ENCODE data around the gene ATP23. TPM values are rescaled to one million over a fixed set of nuclear protein-coding genes. Genes with fewer than 3 reads are reported as not detected.

The ATP23 gene
- total and polyA plus RNA-seq, 10 of the 15 experiments (the other 5 are each of a cell fraction or from before 2014, with no cell fraction given): 1.6 to 28.1 (median 15.1) TPM

- ATAC-seq (no peak), FAIRE-seq (no peak), DNase-seq (ENCODE audit: low read depth, low spot score) (no peak)
- intact Hi-C loops (cut with micrococcal nuclease; ENCODE audit: unreplicated experiment): no loop called here
- no peaks in the 10 kb centered on the region for H3K36me3 ChIP-seq (ENCODE audit: control insufficient read depth in 2 of 2, insufficient read depth in 2 of 2, low read length in 1 of 2)
- CTCF ChIA-PET: no interaction called here
- H3K27ac ChIP-seq (ENCODE audit: control insufficient read depth, insufficient read depth): no peak overlapping the region
- no peak overlapping the region for H2AFZ ChIP-seq (ENCODE audit: control insufficient read depth, low read depth, low read length)
- no peak overlapping the region for H3K4me2 ChIP-seq (ENCODE audit: control insufficient read depth, insufficient read depth)
- no TSS peak for BruUV-seq (replicated peaks)
- RAD21 ChIA-PET (ENCODE audit: unreplicated experiment): no interaction called here
- no peak overlapping the region for H3K4me3 ChIP-seq
- H3K4me1 ChIP-seq (ENCODE audit: control insufficient read depth, insufficient read depth, low read length): no peaks in the 10 kb centered on the region
- no peak overlapping the region for H3K9ac ChIP-seq (ENCODE audit: control insufficient read depth, insufficient read depth, low read length)
- POLR2A ChIA-PET: no interaction called here
- H4K20me1 ChIP-seq (ENCODE audit: control insufficient read depth, insufficient read depth): no peaks in the 10 kb centered on the region
- H3K27me3 ChIP-seq (replicated peaks in 1 of 2; ENCODE audit: control insufficient read depth in 2 of 2, insufficient read depth in 2 of 2, low read length in 1 of 2): no peaks in the 10 kb centered on the region
- no peaks in the 10 kb centered on the region for H3K79me2 ChIP-seq (ENCODE audit: control insufficient read depth, insufficient read depth, low read length)
- in situ Hi-C loops (cut with MboI): no loop called here
- no peak for TF ChIP-seq POLR2AphosphoS5 (IDR thresholded peaks at IDR 0.05; ENCODE audit: low read length)
- TF ChIP-seq IRF3 (IDR thresholded peaks at IDR 0.05): no peak
- TF ChIP-seq ZZZ3 (IDR thresholded peaks at IDR 0.05; ENCODE audit: control insufficient read depth, insufficient read length, low read depth): no peak
- TF ChIP-seq GATAD2B (conservative IDR thresholded peaks at IDR 0.05; ENCODE audit: low read depth): no peak
- no peak for TF ChIP-seq SMARCA5 (IDR thresholded peaks at IDR 0.05)
- TF ChIP-seq KDM1A (IDR thresholded peaks at IDR 0.05; ENCODE audit: borderline replicate concordance): no peak
- no peak for TF ChIP-seq GABPA (IDR thresholded peaks at IDR 0.05; ENCODE audit: low read depth)
- TF ChIP-seq ZNF384 (IDR thresholded peaks at IDR 0.05; ENCODE audit: borderline replicate concordance, low read depth, low read length): no peak
- no peak for TF ChIP-seq NFYB (IDR thresholded peaks at IDR 0.05; ENCODE audit: insufficient read depth, low read depth, low read length)
- no peak for TF ChIP-seq MEF2B (IDR thresholded peaks at IDR 0.05; ENCODE audit: partially characterized antibody, poor library complexity, severe bottlenecking)
- no peak for TF ChIP-seq CBFB (IDR thresholded peaks at IDR 0.05; ENCODE audit: low read depth)
- TF ChIP-seq MYB (IDR thresholded peaks at IDR 0.05; ENCODE audit: borderline replicate concordance, low read depth, low read length): no peak
- no peak for TF ChIP-seq CEBPB (IDR thresholded peaks at IDR 0.05; ENCODE audit: borderline replicate concordance in 1 of 2, low read depth in 2 of 2, low read length in 2 of 2)
- TF ChIP-seq ZNF592 (IDR thresholded peaks at IDR 0.05): no peak
- TF ChIP-seq CTCF (IDR thresholded peaks at IDR 0.05 in 2 of 3, conservative IDR thresholded peaks at IDR 0.05 in 1 of 3; ENCODE audit: control insufficient read depth in 2 of 3, extremely low read depth in 1 of 3, insufficient read depth in 1 of 3, low read depth in 3 of 3, low read length in 3 of 3): no peak
- SMC1A ChIA-PET (ENCODE audit: uncharacterized antibody, unreplicated experiment): interaction anchor here (0.8 kb wide), 1 partner anchor 14 kb away, joined by 3 read pairs; no protein-coding TSS in a partner anchor
- no peaks in the 10 kb centered on the region for H3K9me3 ChIP-seq (replicated peaks; ENCODE audit: control insufficient read depth, insufficient read depth, low read length)
Measured at GRCh38 chr12:57966536-57966935, 25.2 kb downstream of the ATP23 start.
